MM.1S (cell line): ENCODE data around the gene STN1.

Experiments used
- EZH2 ChIP-seq: fragments of 300-600 bp; sonication (generic); optimal IDR thresholded peaks from 2 replicates; pipeline ENCODE3; 2017; ENCODE audit warnings: low read depth, mild to moderate bottlenecking, antibody characterized with exemption, low read length, mixed read lengths
- EZH2phosphoT487 ChIP-seq: fragments of 300-600 bp; sonication (generic); IDR thresholded peaks from 2 replicates; pipeline ENCODE4 v1.6.1; 2018; ENCODE audit warnings: antibody characterized with exemption, low read length
- TF ChIP-seq, protein P1 (sequence below): fragments of 300-600 bp; sonication (generic); IDR thresholded peaks from 2 replicates; pipeline ENCODE4 v1.5.1; 2016; ENCODE audit warnings: antibody characterized with exemption, low read length, mixed read lengths

DNA sequence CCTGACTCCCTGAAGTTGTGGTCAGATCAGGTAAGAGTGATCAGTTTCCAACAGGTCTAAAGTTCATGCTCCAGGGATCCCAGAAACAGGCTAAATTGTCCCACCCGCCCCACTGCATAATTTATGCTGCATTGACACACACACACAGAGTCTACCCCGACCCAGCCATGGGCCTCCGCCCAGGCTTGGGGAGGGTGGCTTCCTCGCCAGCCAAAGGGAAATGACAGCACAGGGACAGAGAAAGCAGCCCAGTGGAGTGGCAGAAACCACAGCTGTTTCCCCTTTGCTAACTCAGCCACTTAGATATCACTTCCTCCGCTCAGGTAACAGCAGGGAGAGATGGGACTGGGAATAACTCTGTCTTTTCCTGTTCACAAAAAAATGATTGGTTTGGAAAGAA lies 72.0 kb downstream of the STN1 start:
- TF ChIP-seq, protein P1, sequence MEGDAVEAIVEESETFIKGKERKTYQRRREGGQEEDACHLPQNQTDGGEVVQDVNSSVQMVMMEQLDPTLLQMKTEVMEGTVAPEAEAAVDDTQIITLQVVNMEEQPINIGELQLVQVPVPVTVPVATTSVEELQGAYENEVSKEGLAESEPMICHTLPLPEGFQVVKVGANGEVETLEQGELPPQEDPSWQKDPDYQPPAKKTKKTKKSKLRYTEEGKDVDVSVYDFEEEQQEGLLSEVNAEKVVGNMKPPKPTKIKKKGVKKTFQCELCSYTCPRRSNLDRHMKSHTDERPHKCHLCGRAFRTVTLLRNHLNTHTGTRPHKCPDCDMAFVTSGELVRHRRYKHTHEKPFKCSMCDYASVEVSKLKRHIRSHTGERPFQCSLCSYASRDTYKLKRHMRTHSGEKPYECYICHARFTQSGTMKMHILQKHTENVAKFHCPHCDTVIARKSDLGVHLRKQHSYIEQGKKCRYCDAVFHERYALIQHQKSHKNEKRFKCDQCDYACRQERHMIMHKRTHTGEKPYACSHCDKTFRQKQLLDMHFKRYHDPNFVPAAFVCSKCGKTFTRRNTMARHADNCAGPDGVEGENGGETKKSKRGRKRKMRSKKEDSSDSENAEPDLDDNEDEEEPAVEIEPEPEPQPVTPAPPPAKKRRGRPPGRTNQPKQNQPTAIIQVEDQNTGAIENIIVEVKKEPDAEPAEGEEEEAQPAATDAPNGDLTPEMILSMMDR = no peak
- TF ChIP-seq EZH2phosphoT487 (no peak), EZH2 (no peak)
